ENCODE results near the gene PCDHGB6. TPM values are rescaled to one million over a fixed set of nuclear protein-coding genes. Genes with fewer than 3 reads are reported as not detected.

Gene PCDHGB6
- total and polyA plus RNA-seq, 9 of the 15 experiments (the other 6 are each of a cell fraction or from before 2014, with no cell fraction given): 0.01 to 0.11 (median 0.07) TPM; not detected in 1

- TF ChIP-seq ELK1 (CRISPR knock-in tag; IDR thresholded peaks at IDR 0.05) (no peak), BRD9 (IDR thresholded peaks at IDR 0.05; ENCODE audit: low read depth, partially characterized antibody) (no peak), ZBTB17 (CRISPR knock-in tag; IDR thresholded peaks at IDR 0.05) (no peak), FOXK1 (CRISPR knock-in tag; IDR thresholded peaks at IDR 0.05; ENCODE audit: borderline replicate concordance) (no peak), PHF8 (IDR thresholded peaks at IDR 0.05; ENCODE audit: borderline replicate concordance, low read length) (no peak)
Observed at GRCh38 chr5:141434006-141434405, 26.2 kb downstream of the PCDHGB6 start (continued).

- Histone ChIP-seq H3K4me1 (replicated peaks in 1 of 2; ENCODE audit: control insufficient read depth in 2 of 2, insufficient read depth in 2 of 2, low read length in 2 of 2) (peaks cover 0 to 11% of the 10 kb centered on the region in 2 experiments; a peak in 2 of 5 replicates), H3K9me1 (ENCODE audit: control insufficient read depth, insufficient read depth, low read length) (no peaks in the 10 kb centered on the region), H3K79me2 (ENCODE audit: control insufficient read depth, insufficient read depth, low read length) (no peaks in the 10 kb centered on the region), H3K4me2 (ENCODE audit: insufficient read depth, low read length) (no peak overlapping the region), H3K27me3 (ENCODE audit: control insufficient read depth in 2 of 2, insufficient read depth in 2 of 2, low read length in 2 of 2) (peaks cover 0 to 17% of the 10 kb centered on the region in 2 experiments; a peak in 2 of 5 replicates), H3K27ac (ENCODE audit: extremely low read depth, low read depth, low read length) (no peak overlapping the region), H3K9ac (ENCODE audit: insufficient read depth in 1 of 2, low read depth in 2 of 2, low read length in 2 of 2) (no peak overlapping the region), H3K4me3 (no peak overlapping the region), H3K9me3 (replicated peaks; ENCODE audit: control insufficient read depth, insufficient read depth, low read depth, low read length) (no peaks in the 10 kb centered on the region), H2AFZ (ENCODE audit: low read depth, low read length) (no peak overlapping the region), H3K36me3 (ENCODE audit: control insufficient read depth, insufficient read depth, low read length) (no peaks in the 10 kb centered on the region), H4K20me1 (replicated peaks; ENCODE audit: control insufficient read depth, insufficient read depth, low read length) (no peaks in the 10 kb centered on the region)
- in situ Hi-C loops (cut with MboI): no loop called here
- DNase-seq (ENCODE audit: extremely low read depth in 1 of 4, low spot score in 3 of 4): no peak
- CTCF ChIA-PET (ENCODE audit: low intra/inter-chr PET ratio): no interaction called here
- no peak for FAIRE-seq
- intact Hi-C loops (cut with micrococcal nuclease): no loop called here
- ATAC-seq: no peak
- WGBS (ENCODE audit: insufficient coverage, low coverage, missing lambda C conversion rate): 0% methylated on average over 2 of the region's 2 CpGs
- POLR2A ChIA-PET: no interaction called here
- BruUV-seq (replicated peaks): no TSS peak
- TF ChIP-seq SRSF7 (optimal IDR thresholded peaks at IDR 0.05; ENCODE audit: low read depth, low read length): no peak
- TF ChIP-seq CREB1 (IDR thresholded peaks at IDR 0.05): no peak
- no peak for TF ChIP-seq CREB1 (CRISPR knock-in tag; IDR thresholded peaks at IDR 0.05)
- no peak for TF ChIP-seq TOE1 (IDR thresholded peaks at IDR 0.05; ENCODE audit: borderline replicate concordance)
- TF ChIP-seq TOE1 (CRISPR knock-in tag; IDR thresholded peaks at IDR 0.05; ENCODE audit: borderline replicate concordance, low read depth): no peak
- no peak for TF ChIP-seq ZC3H11A (IDR thresholded peaks at IDR 0.05; ENCODE audit: low read depth, low read length)
- no peak for TF ChIP-seq FIP1L1 (IDR thresholded peaks at IDR 0.05; ENCODE audit: low read depth, low read length, poor library complexity, severe bottlenecking)
- no peak for TF ChIP-seq ZNF143 (CRISPR knock-in tag; IDR thresholded peaks at IDR 0.05)
- TF ChIP-seq CUX1 (CRISPR knock-in tag; IDR thresholded peaks at IDR 0.05): no peak
- TF ChIP-seq ZNF121 (CRISPR knock-in tag; conservative IDR thresholded peaks at IDR 0.05): no peak
- TF ChIP-seq CHD4 (IDR thresholded peaks at IDR 0.05; ENCODE audit: insufficient read depth, insufficient replicate concordance, low read depth, low read length, poor library complexity, severe bottlenecking): no peak
Observed at GRCh38 chr5:141437221-141437620, 29.4 kb downstream of the PCDHGB6 start.

Measured in K562 (cell line).